Uterus (tissue), 4 donors: ENCODE results near the gene LRRC53. TPM values are rescaled to one million over a fixed set of nuclear protein-coding genes. Genes with fewer than 3 reads are reported as not detected.

Source experiments
- DNase-seq, 2 donors: peaks; one replicate each; pipeline ENCODE4 v3.0.0-alpha.2; 2019 to 2020
- H3K27ac ChIP-seq, 2 donors: fragments of 200-600 bp; sonication (generic); 1 replicate in 1 of 2; 2 replicates in 1 of 2; pipeline ENCODE4 v1.5.1; 2016 to 2018
- H3K27me3 ChIP-seq, 2 donors: fragments of 200-600 bp; sonication (generic); one replicate each; pipeline ENCODE4 v1.5.1; 2018 to 2019; ENCODE audit warnings: control low read depth in 1 of 2
- H3K36me3 ChIP-seq, 2 donors: fragments of 200-600 bp; sonication (generic); one replicate each; pipeline ENCODE4 v1.5.1; 2019; ENCODE audit warnings: control low read depth in 1 of 2
- H3K4me1 ChIP-seq, 2 donors: fragments of 200-600 bp; sonication (generic); one replicate each; pipeline ENCODE4 v1.5.1; 2018 to 2019; ENCODE audit warnings: control low read depth in 1 of 2
- H3K4me3 ChIP-seq, 2 donors: fragments of 200-600 bp; sonication (generic); 1 replicate in 1 of 2; 2 replicates in 1 of 2; pipeline ENCODE4 v1.5.1; 2018 to 2019; ENCODE audit warnings: mild to moderate bottlenecking in 1 of 2
- H3K9me3 ChIP-seq, 2 donors: fragments of 200-600 bp; sonication (generic); one replicate each; pipeline ENCODE4 v1.5.1; 2019; ENCODE audit warnings: control low read depth in 1 of 2
- POLR2A ChIP-seq, 2 donors: fragments of 450-650 bp; IDR thresholded peaks; one replicate each; pipeline ENCODE4 v1.6.1; 2016; ENCODE audit warnings: antibody characterized with exemption in 2 of 2, mild to moderate bottlenecking in 1 of 2, moderate library complexity in 1 of 2
- intact Hi-C: fragments of 100-400 bp; cut with DNase I; formaldehyde crosslinking; loops from one replicate; pipeline ENCODE4 v1.15.1; 2023; ENCODE audit warnings: low total_unique reads
- total RNA-seq, 4 donors: library from RNA; depleted of rRNA in 3 of 4; stranded (reverse); fragments of >200 nt in 3 of 4; gene quantifications; one replicate each; pipeline versions ENCODE4 v1.1.0 to v1.2.4, GENCODE V29; 2014 to 2023
- TF ChIP-seq, protein P1 (sequence below), 4 experiments: fragments of 200-600 bp in 2 of 4; fragments of 450-650 bp in 2 of 4; sonication (generic) in 2 of 4; IDR thresholded peaks; one replicate each; pipeline ENCODE4 v1.5.1; 2016 to 2019; ENCODE audit warnings: antibody characterized with exemption in 4 of 4, mild to moderate bottlenecking in 2 of 4, moderate library complexity in 1 of 4
- donor health status: DM: yes; HTN: yes; CAD: no.

Gene LRRC53
- total RNA-seq, 4 donors from 2014 or later: 0.21 TPM; not detected in 3

DNA sequence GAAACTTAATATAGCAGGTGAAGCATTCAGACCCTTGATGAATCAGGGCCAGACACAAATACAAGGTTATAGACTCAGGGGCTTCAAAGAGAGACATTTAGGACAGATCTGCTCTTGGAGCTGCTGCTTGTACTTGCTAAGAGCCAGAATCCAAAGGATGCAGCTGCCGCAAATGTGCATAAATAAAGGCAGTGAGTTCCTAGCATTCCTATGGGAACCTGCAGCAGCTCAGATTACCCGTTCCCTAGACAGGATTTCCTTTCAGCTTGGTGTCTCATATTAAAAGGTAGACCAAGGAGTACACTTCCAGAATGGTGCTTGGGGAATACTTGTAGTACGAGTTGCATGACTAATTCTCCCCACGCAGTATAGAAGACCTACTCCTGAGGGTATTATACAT is 9.7 kb upstream of the LRRC53 start:
- no peaks in the 10 kb centered on the region for H3K4me1 ChIP-seq
- H3K36me3 ChIP-seq: no peaks in the 10 kb centered on the region
- no peak for DNase-seq
- H3K27me3 ChIP-seq: no peaks in the 10 kb centered on the region
- TF ChIP-seq, protein P1, sequence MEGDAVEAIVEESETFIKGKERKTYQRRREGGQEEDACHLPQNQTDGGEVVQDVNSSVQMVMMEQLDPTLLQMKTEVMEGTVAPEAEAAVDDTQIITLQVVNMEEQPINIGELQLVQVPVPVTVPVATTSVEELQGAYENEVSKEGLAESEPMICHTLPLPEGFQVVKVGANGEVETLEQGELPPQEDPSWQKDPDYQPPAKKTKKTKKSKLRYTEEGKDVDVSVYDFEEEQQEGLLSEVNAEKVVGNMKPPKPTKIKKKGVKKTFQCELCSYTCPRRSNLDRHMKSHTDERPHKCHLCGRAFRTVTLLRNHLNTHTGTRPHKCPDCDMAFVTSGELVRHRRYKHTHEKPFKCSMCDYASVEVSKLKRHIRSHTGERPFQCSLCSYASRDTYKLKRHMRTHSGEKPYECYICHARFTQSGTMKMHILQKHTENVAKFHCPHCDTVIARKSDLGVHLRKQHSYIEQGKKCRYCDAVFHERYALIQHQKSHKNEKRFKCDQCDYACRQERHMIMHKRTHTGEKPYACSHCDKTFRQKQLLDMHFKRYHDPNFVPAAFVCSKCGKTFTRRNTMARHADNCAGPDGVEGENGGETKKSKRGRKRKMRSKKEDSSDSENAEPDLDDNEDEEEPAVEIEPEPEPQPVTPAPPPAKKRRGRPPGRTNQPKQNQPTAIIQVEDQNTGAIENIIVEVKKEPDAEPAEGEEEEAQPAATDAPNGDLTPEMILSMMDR (IDR thresholded peaks at IDR 0.05): no peak
- TF ChIP-seq POLR2A (IDR thresholded peaks at IDR 0.05): no peak
- no peaks in the 10 kb centered on the region for H3K9me3 ChIP-seq
- intact Hi-C loops: no loop called here
- no peak overlapping the region for H3K27ac ChIP-seq
- H3K4me3 ChIP-seq: no peak overlapping the region

DNA sequence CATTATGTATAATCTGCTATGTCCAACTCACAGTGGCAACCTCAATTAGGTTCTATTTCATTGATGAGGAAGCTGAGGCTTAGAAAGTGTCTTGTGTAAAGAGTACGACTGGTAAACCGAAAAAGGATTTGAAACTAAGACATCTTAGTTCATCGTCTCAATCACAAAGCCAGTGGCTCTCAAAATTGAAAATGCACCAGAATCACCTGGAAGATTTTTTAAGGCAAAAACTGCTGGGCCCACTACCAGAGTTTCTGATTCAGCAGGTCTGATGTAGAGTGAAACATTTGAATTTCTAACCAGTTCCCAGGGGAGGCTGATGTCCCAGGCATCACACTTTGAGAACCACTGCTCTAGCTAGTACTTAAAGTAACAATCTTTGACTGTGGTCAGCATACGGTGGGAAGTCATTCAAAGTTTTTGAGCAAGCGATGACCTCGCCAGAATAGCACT is 5.2 kb upstream of the LRRC53 start:
- Histone ChIP-seq H3K27ac (no peak overlapping the region), H3K36me3 (no peaks in the 10 kb centered on the region), H3K4me3 (no peak overlapping the region), H3K4me1 (no peaks in the 10 kb centered on the region), H3K27me3 (no peaks in the 10 kb centered on the region), H3K9me3 (no peaks in the 10 kb centered on the region)
- intact Hi-C loops: no loop called here
- DNase-seq: no peak
- TF ChIP-seq POLR2A (IDR thresholded peaks at IDR 0.05): no peak
- TF ChIP-seq, protein P1 (IDR thresholded peaks at IDR 0.05): no peak

DNA sequence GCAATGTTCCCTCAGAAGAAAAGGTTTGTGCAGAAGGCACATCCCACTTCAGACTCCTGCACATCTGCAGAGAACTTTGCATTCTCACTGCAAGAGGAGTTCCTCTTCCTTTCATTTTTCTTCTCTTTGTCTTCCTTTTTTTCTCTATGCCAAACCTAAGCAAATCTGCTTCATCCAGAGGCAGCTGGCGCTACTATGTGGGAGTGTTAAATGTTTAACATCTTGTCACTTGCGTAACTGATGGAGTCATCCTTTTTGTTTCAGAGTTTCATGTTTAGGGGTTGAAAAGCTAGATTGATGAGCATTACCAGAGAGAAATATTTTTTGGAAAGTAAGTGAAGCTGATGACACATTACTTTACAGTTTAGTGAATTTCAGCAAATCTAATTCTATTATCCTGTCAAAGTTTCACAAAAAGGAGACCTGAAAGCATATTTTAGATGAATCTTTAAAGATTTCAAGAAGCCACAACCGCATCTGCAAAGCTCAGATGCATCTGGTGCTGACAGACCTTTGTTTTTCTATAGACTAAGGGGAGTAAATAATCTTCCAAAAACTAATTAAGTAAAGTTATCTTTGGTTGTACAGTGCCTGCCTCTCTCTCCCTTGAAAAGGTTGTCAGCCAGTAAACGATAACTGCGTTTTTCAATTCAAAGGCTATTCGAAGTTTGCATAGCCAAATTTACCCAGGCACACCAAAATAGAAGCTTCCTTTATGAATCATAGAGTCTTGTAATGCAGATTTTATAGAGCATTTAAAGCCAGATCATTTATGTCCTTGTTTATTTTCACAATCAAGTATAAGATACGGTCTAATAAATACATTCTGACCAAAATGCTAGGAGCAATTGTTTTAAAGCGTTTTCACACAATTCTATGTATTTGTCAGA is 1.2 kb upstream of the LRRC53 start:
- no peak for TF ChIP-seq POLR2A (IDR thresholded peaks at IDR 0.05)
- TF ChIP-seq, protein P1 (IDR thresholded peaks at IDR 0.05): no peak
- Histone ChIP-seq H3K27me3 (no peaks in the 10 kb centered on the region), H3K4me3 (no peak overlapping the region), H3K36me3 (no peaks in the 10 kb centered on the region), H3K27ac (no peak overlapping the region), H3K4me1 (no peaks in the 10 kb centered on the region), H3K9me3 (no peaks in the 10 kb centered on the region)
- DNase-seq: no peak
- intact Hi-C loops: no loop called here

DNA sequence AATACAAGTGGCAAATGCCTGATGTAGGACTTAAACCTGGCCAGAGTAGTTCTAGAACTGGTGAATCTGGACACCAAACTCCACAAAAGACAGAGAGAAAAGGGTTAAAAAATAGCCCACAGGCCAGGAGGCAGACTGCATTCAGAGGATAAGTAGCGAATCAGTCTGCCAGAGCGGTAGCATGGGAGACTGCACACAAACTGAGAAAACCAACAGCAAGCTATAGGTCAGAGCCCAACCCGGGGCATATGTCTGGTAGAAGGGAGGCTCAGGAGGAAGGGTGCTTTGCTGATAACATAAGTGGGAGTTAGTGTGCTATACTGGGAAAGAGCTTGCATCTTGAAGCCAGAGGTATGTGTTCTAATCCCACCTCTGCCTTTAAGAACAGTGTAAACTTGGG is 4.0 kb downstream of the LRRC53 start:
- H3K4me3 ChIP-seq: no peak overlapping the region

More for the DNA sequence above, 4.0 kb downstream of the LRRC53 start:
- Histone ChIP-seq H3K4me1 (no peaks in the 10 kb centered on the region), H3K27ac (no peak overlapping the region), H3K27me3 (no peaks in the 10 kb centered on the region), H3K36me3 (no peaks in the 10 kb centered on the region), H3K9me3 (no peaks in the 10 kb centered on the region)
- TF ChIP-seq POLR2A (IDR thresholded peaks at IDR 0.05): no peak
- TF ChIP-seq, protein P1 (IDR thresholded peaks at IDR 0.05): no peak
- no peak for DNase-seq
- intact Hi-C loops: no loop called here
